Right lobe of liver (tissue), 6 donors: ENCODE measurements around the gene IFT20. TPM values are rescaled to one million over a fixed set of nuclear protein-coding genes. Genes with fewer than 3 reads are reported as not detected.

Experiments used
- ATAC-seq, 4 donors: fragments of 200-7000 bp; cut with Tn5 transposase; one replicate each; pipeline ENCODE4 v1.9.1; 2020; ENCODE audit warnings: mild to moderate bottlenecking in 4 of 4, moderate library complexity in 4 of 4
- DNase-seq, 3 donors: peaks; one replicate each; pipeline ENCODE4 v3.0.0-alpha.2; 2020
- H3K27ac ChIP-seq, 3 donors: fragments of 200-600 bp; one replicate each; pipeline ENCODE4 v1.8.0; 2022
- H3K27me3 ChIP-seq, 2 donors: fragments of 200-600 bp; one replicate each; pipeline ENCODE4 v1.8.0; 2022
- H3K36me3 ChIP-seq, 4 donors: fragments of 200-600 bp; sonication (generic) in 1 of 4; one replicate each; pipeline versions ENCODE4 v1.5.1 to v1.8.0; 2017 to 2022; ENCODE audit warnings: control low read depth in 1 of 4
- H3K4me1 ChIP-seq, 4 donors: fragments of 200-600 bp; sonication (generic) in 1 of 4; one replicate each; pipeline versions ENCODE4 v1.5.1 to v1.8.0; 2017 to 2022; ENCODE audit warnings: control low read depth in 1 of 4
- H3K4me3 ChIP-seq, 3 donors: fragments of 200-600 bp; one replicate each; pipeline ENCODE4 v1.8.0; 2022
- H3K9me3 ChIP-seq, 4 donors: fragments of 200-600 bp; sonication (generic) in 1 of 4; one replicate each; pipeline versions ENCODE4 v1.5.1 to v1.8.0; 2017 to 2022; ENCODE audit warnings: control low read depth in 1 of 4
- POLR2A ChIP-seq: fragments of 450-650 bp; IDR thresholded peaks from one replicate; pipeline ENCODE4 v1.6.1; 2017; ENCODE audit warnings: antibody characterized with exemption, mild to moderate bottlenecking
- WGBS: methylation state at CpG from one replicate; pipeline ENCODE4 v1.1.6; 2018; ENCODE audit warnings: low coverage, low lambda C conversion rate; ENCODE audit not compliant: insufficient coverage; ENCODE audit errors: missing lambda C conversion rate; 5-methylcytosine and 5-hydroxymethylcytosine counted together
- intact Hi-C, 2 donors: fragments of 100-400 bp; cut with DNase I; formaldehyde crosslinking; loops; one replicate each; pipeline versions ENCODE4 v1.11.2 to v1.14.1; 2022
- total RNA-seq, 6 experiments: library from RNA; depleted of rRNA in 2 of 6; stranded (reverse); fragments of >200 nt in 2 of 6; fragmentation: NEBNext Ultra II Directional in 3 of 6; extraction: Animal tissue kit (Norgen Biotek cat#: 25700) in 3 of 6; gene quantifications; one replicate each; pipeline versions ENCODE4 v1.1.0 to v1.2.4, GENCODE V29; 2016 to 2023
- TF ChIP-seq, protein P1 (sequence below), 4 donors: fragments of 200-600 bp in 3 of 4; fragments of 450-650 bp in 1 of 4; IDR thresholded peaks; one replicate each; pipeline versions ENCODE4 v1.5.1 to v1.8.0; 2016 to 2022; ENCODE audit warnings: antibody characterized with exemption in 4 of 4, mild to moderate bottlenecking in 2 of 4
- donor health status: DM: no; HTN: yes; CAD: no.
- donor health status: DM: no; HTN: no; CAD: no.
- donor health status: DM: no; HTN: no; CAD: no.
- donor health status: DM: no; HTN: yes; CAD: no.
- donor health status: DM: no; HTN: yes; CAD: no.

The IFT20 gene
- total RNA-seq, 6 experiments from 2014 or later: 20.6 to 29.6 (median 26.1) TPM

- peak; percentile 96 to 97 (median 97) for DNase-seq
- no peaks in the 10 kb centered on the region for H3K9me3 ChIP-seq
- H3K27ac ChIP-seq: peak within 1 kb of the TSS; percentile 84 to 89 (median 86)
- peaks cover 0 to 62% (median 27%) of the 10 kb centered on the region in 4 donors for H3K36me3 ChIP-seq
- no peaks in the 10 kb centered on the region for H3K27me3 ChIP-seq
- H3K4me3 ChIP-seq: peak within 1 kb of the TSS; percentile 81 to 98 (median 90)
- TF ChIP-seq, protein P1, sequence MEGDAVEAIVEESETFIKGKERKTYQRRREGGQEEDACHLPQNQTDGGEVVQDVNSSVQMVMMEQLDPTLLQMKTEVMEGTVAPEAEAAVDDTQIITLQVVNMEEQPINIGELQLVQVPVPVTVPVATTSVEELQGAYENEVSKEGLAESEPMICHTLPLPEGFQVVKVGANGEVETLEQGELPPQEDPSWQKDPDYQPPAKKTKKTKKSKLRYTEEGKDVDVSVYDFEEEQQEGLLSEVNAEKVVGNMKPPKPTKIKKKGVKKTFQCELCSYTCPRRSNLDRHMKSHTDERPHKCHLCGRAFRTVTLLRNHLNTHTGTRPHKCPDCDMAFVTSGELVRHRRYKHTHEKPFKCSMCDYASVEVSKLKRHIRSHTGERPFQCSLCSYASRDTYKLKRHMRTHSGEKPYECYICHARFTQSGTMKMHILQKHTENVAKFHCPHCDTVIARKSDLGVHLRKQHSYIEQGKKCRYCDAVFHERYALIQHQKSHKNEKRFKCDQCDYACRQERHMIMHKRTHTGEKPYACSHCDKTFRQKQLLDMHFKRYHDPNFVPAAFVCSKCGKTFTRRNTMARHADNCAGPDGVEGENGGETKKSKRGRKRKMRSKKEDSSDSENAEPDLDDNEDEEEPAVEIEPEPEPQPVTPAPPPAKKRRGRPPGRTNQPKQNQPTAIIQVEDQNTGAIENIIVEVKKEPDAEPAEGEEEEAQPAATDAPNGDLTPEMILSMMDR (IDR thresholded peaks at IDR 0.05): no peak
- TF ChIP-seq POLR2A: peak; percentile 97
- 0% methylated on average over 6 of the region's 80 CpGs for WGBS
- H3K4me1 ChIP-seq: peaks cover 0 to 19% (median 8%) of the 10 kb centered on the region in 4 donors
- ATAC-seq: peak; percentile 96 to 99 (median 98)
- intact Hi-C loops: no loop called here
Observed at GRCh38 chr17:28357061-28357900, 22.0 kb upstream of the IFT20 start, which contains the start of gene POLDIP2. Gene POLDIP2 (minus strand): TSS chr17:28357527. CDS start chr17:28357448, 79 bp downstream.

GRCh38 chr17:28350271-28350670 is 15.0 kb upstream of the IFT20 start:
- ATAC-seq (no peak), DNase-seq (no peak)
- no peak overlapping the region for H3K27ac ChIP-seq
- no peak overlapping the region for H3K4me3 ChIP-seq
- no peaks in the 10 kb centered on the region for H3K27me3 ChIP-seq
- H3K9me3 ChIP-seq: no peaks in the 10 kb centered on the region
- TF ChIP-seq POLR2A: no peak
- TF ChIP-seq, protein P1 (IDR thresholded peaks at IDR 0.05): no peak
- peaks cover 3 to 39% (median 23%) of the 10 kb centered on the region in 4 donors for H3K4me1 ChIP-seq
- H3K36me3 ChIP-seq: peaks cover 0 to 76% (median 37%) of the 10 kb centered on the region in 4 donors
- intact Hi-C loops: no loop called here
- no CpG with 5 or more reads among the region's 7 CpGs for WGBS

DNA sequence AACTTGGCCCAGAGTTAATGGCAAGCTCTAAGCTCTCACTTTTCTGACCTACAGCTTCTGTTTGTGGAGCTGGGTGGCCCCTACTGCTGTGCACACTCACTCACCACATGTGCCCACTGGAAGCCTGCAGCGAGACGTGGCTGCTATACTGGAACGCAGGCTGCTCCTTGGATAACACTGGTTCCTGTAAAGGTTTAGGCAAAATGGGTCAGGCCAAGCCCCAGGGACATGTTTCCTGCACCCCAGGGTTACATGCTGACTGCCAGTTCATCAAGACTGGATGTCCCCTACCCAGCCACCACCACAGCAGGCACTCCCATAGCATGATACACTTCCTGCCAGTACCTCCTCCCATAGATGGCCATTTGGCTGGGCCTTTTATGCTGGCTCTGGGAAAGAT is 13.7 kb upstream of the IFT20 start:
- no peak overlapping the region for H3K4me3 ChIP-seq
- H3K9me3 ChIP-seq: no peaks in the 10 kb centered on the region
- DNase-seq (no peak), ATAC-seq (no peak)
- H3K4me1 ChIP-seq: peaks cover 3 to 52% (median 29%) of the 10 kb centered on the region in 4 donors
- H3K36me3 ChIP-seq: peaks cover 8 to 75% (median 41%) of the 10 kb centered on the region in 4 donors
- no peak overlapping the region for H3K27ac ChIP-seq
- no peaks in the 10 kb centered on the region for H3K27me3 ChIP-seq
- 80% methylated on average over 1 of the region's 3 CpGs for WGBS
- intact Hi-C loops: loop anchor here in 1 of 2 donors (10.0 kb wide), 1 partner anchor 114 kb away; no protein-coding TSS in a partner anchor
- TF ChIP-seq, protein P1 (IDR thresholded peaks at IDR 0.05): no peak
- no peak for TF ChIP-seq POLR2A

GRCh38 chr17:28347261-28347891 is 12.1 kb upstream of the IFT20 start:
- H3K4me1 ChIP-seq: peaks cover 3 to 62% (median 34%) of the 10 kb centered on the region in 4 donors
- intact Hi-C loops: loop anchor here in 1 of 2 donors (10.0 kb wide), 1 partner anchor 113 kb away; no protein-coding TSS in a partner anchor
- H3K36me3 ChIP-seq: peaks cover 8 to 74% (median 42%) of the 10 kb centered on the region in 4 donors
- TF ChIP-seq, protein P1 (IDR thresholded peaks at IDR 0.05): no peak
- no peak for TF ChIP-seq POLR2A
- H3K9me3 ChIP-seq: no peaks in the 10 kb centered on the region
- H3K27me3 ChIP-seq: no peaks in the 10 kb centered on the region
- peak overlapping the region; percentile 72 to 89 (median 86) for H3K27ac ChIP-seq
- ATAC-seq (peak; percentile 23 to 54 (median 51)), DNase-seq (peak in 2 of 3 donors; percentile 85 to 88)
- 21% methylated on average over 5 of the region's 8 CpGs for WGBS
- no peak overlapping the region for H3K4me3 ChIP-seq
